GM19372 (cell line): ENCODE measurements around the gene TNIP1.
A peak's percentile ranks its signal among the peaks of the same experiment; 100 is the strongest.

ENCODE experiments used
- ATAC-seq: cut with Tn5 transposase; IDR thresholded peaks from one replicate; pipeline ENCODE4 v1.9.1; 2021; ENCODE audit warnings: mild to moderate bottlenecking, low read depth, moderate library complexity; ENCODE audit not compliant: unreplicated experiment

TNIP1 gene

GRCh38 chr5:151085517-151086041 is 4.7 kb upstream of the TNIP1 start:
- ATAC-seq: no peak

DNA sequence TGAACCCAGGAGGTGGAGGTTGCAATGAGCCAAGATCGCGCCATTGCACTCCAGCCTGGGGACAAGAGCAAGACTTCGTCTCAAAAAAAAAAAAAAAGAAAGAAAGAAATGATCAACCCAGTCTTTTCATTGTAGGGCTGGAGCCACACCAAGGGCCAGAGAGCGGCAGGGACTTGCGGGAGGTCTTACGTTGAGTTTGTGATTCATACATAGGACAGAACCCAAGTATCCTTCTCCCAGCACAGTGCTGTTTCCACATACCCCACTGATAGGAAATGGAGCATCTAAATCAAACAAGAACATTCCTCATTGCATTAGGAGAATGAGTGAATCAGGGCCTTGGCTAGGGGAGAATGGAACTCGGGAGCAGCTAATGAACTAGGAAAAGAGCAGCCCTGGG is 3.5 kb upstream of the TNIP1 start:
- no peak for ATAC-seq

- no peak for ATAC-seq
These were observed 2.3 kb upstream of the TNIP1 start for GRCh38 chr5:151083081-151083676.

GRCh38 chr5:151082282-151082902 is 1.6 kb upstream of the TNIP1 start:
- ATAC-seq: no peak

DNA sequence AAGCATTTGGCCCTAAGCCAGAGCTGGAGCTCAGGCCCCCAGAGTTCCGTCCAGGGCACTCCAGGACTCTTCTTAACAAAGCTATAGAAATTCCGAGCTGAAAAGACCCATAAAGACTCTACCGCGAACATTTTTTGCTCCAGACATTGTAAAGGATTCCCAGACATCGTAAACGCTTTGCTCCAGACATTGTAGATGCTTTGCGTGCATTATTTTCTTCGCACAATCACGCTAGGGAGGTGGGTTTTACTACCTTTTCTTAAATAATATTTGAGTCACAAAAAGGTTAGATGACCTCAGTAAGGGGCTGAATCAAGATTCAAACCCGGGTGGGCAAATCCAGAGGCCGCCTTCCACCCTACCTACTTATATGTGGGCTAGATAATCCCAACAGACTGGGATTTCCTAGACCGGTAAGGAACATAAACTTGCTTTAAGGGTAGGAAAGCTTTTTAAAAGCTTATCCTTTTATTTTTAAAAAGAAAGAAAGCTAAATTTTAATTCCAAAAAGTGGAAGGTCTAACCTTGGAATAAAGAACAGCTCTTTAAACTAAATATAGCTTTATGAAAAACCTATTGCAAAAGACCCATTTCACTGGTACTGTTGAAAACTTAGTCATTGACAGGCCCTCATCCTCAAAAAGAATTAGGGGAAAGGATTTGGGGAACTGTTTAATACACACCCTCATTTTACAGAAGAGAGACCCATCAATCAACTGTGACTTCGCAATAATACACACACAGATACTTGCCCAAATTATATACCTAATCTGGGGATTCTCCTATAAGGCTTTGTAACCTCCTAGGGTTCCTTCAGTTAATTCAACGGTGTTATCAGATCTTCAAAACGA is 822 bp upstream of the TNIP1 start:
- ATAC-seq: no peak

DNA sequence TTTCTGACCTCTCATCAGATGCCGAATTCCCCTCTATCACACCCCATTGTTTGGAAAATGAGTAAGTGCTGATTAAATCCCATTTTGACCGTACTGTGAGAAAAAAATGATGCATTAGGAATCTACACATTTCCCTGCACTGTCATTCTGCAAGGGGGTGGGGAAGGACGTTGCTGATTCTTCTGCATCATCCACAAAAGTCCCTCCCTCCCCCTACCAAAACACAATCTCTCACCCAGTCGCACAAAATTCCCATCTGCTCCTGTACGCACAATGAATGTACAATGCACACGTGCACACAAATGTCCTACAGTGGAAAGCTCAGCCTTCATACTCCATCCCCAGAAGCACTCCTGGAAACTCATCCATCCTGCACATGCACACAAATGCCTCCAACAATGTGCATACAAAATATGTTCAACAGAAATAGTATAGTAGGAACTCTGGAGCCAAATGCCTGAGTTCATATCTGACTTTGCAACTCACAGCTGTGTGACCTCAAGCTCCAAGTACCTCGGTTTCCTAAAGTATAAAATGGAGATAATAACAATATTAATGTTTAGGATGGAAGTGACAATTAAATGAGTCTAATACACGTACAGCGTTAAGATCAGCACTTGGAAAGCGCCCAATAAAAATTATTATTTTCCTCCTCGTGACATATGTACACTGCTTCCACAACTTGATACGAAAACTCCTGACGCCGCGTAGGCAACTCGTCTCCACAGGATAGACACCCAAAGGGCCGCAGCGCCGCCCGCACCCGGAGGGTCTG is 809 bp downstream of the TNIP1 start:
- ATAC-seq: no peak

- ATAC-seq: peak; percentile 42
These were observed 2.2 kb downstream of the TNIP1 start for GRCh38 chr5:151078490-151079262.

DNA sequence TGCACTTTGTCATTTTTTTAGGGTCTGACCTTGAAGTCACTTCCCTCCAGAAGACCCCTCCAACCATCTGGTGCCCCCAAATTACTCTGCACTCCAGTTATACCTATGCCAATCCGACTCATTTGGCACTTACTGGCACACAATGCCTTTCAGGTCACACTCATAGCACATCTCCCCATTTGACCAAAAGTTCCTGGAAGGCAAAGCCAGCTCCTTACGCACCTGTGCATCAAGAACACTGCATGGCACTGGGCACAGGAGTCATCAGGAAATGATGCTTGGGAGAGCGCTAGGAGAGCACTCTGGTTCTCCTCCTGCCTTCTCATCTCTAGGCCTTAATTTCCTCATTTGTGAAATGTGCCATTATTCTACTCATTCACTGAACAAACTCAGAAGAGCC is 2.9 kb downstream of the TNIP1 start:
- no peak for ATAC-seq

- ATAC-seq: no peak
These were observed 3.4 kb downstream of the TNIP1 start for GRCh38 chr5:151077419-151077818.

DNA sequence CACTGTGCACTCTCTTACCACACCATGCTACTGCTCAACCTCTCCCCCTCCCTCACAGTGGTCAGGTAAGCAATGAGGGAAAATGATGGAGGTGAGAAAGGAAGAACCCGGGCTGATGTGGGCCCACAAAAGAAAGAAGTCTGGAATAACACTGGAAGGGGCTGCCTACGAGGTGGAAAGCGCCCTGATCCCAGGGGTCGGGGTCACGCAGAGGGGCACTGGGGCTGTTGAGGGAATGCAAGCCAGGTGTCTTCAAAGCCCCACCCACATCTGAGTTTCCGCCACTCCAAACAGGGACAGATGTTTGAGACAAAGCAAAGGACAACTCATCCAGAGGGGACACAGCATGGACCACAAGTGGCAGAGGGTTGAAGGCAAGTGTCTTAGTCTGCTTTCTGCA is 4.2 kb downstream of the TNIP1 start:
- ATAC-seq: no peak

DNA sequence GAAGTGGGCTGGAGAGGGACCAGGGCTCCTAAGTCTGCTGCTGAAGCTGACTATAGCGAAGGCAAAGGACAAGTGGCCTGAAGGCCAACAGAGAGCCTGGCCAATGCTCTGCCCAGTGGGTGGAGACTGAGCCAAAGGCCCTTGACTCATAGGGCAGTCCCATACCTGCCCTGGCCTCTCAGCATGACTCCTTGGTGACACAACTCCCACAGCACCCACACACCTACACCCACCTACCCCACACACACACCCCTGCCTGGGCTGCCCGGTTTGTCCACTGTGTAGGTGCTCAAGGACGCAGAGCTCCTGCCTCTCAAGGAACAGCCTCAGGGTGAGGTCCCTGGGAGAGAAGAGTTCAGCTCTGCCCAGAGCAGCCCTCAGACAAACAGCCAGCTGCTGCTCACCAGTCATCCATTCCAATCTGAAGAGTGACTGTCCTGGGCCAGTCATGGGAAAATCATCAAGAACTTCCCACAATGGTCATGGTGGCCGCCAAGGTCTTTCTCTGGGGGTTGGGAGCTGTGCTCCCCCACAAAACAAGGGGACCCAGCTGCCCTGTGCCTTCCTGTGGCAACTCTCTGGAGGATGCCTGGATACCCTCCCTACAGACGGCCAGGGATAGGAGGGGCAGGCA is 5.0 kb downstream of the TNIP1 start:
- no peak for ATAC-seq

- ATAC-seq: no peak
These were observed 6.3 kb downstream of the TNIP1 start for GRCh38 chr5:151074557-151074956.

DNA sequence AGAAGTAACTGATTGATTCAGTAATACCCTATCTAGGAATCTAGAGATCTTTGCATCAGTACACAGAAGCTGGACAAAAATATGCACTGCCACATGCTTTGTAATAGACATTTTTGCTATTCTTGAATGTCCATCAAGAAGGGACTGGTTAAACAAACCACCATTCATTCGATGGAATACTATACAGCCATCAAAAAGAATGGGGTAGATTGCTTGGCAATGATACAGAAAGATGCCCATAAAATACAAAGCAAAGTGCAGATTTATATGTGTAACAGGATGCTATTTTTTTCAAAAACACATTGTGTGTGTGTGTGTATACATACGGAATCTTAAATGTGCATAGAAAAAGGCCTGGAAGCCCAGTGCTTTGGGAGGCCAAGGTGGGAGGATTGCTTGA is 7.6 kb downstream of the TNIP1 start:
- no peak for ATAC-seq

- no peak for ATAC-seq
These were observed 8.2 kb downstream of the TNIP1 start for GRCh38 chr5:151072630-151073025.

- no peak for ATAC-seq
These were observed 8.8 kb downstream of the TNIP1 start for GRCh38 chr5:151071848-151072629.

DNA sequence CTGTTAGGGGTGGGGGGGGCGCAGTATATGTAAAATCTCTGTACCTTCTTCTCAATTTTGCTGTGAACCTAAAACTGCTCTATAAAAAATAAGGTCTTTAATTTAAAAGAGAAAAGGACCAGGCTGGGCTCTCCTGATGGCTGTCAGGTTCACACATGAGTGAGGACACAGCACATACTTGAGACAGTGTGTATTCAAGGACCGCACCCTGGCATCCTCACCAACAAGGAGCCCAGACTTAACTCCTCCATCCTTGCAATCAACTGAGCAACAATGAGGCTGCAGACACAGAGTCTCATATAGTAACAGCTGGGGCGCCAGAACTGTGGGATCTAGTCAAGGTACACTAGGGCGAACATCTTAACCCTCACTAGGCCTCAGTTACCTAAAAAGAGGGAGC is 9.8 kb downstream of the TNIP1 start:
- ATAC-seq: no peak

DNA sequence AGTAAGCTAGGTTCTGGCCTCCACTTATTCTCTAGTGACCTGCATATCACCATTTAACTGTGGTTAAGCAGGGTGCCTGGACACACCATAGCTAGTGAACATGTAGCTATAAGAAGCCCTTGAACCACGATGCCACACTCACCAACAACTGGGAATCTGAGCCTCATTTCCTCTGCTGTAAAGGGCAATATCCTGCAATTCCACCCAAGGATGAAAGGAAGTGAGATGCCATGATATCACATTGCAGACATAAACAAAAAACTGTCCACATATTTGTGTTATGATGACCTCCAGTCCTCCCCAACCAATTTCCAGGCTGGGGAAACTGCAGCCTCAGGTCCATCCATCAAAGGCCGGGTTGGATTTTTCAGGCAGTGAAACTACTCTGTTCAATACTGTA is 10.4 kb downstream of the TNIP1 start:
- ATAC-seq: no peak

DNA sequence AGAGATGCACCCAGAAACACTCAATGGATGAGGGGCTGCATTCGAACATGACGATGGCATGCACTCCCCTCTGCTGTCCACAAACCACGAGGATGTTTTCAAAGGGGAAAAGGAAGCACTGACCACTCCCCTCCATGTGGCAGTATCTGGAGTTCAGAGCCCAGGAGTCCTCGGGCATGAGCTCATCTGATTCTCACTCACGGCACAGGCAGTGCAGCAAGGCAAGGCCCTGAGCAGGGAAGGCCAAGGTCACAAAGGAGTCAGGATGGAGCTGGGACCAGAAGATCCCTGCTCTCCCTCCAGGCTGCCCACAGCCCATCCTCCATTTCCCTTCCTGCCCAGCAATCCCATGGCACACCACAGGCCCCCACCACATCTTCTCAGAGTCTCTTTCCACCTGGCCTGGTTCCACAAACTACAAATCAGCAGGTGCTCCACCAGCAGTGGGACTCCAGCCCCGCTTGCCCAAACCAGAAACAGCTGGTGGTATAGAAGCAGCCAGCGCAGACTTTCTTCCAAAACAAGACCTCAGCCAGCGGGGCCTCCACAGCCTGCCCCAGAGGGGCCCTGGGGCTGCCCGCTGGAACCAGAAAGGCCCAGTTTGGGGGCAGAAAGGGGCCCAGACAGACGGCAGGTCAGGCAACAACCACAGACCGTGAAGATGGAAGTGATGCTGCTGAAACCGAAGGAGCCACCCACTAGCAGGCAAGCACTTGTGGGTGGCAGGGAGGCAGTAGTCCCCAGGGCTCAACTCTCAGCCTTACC is 12.2 kb downstream of the TNIP1 start:
- peak; percentile 50 for ATAC-seq
